HG03342 (cell line): ENCODE data around the gene GRK2.
A peak's percentile ranks its signal among the peaks of the same experiment; 100 is the strongest.
"Not testable (repeated sequence)": the region's sequence is repeated elsewhere in the genome, so short reads cannot be mapped to it uniquely, and the experiment has no call there.

Experiments
- ATAC-seq: cut with Tn5 transposase; IDR thresholded peaks from one replicate; pipeline ENCODE4 v1.9.1; 2021; ENCODE audit warnings: mild to moderate bottlenecking, moderate library complexity; ENCODE audit not compliant: unreplicated experiment

Gene GRK2

DNA sequence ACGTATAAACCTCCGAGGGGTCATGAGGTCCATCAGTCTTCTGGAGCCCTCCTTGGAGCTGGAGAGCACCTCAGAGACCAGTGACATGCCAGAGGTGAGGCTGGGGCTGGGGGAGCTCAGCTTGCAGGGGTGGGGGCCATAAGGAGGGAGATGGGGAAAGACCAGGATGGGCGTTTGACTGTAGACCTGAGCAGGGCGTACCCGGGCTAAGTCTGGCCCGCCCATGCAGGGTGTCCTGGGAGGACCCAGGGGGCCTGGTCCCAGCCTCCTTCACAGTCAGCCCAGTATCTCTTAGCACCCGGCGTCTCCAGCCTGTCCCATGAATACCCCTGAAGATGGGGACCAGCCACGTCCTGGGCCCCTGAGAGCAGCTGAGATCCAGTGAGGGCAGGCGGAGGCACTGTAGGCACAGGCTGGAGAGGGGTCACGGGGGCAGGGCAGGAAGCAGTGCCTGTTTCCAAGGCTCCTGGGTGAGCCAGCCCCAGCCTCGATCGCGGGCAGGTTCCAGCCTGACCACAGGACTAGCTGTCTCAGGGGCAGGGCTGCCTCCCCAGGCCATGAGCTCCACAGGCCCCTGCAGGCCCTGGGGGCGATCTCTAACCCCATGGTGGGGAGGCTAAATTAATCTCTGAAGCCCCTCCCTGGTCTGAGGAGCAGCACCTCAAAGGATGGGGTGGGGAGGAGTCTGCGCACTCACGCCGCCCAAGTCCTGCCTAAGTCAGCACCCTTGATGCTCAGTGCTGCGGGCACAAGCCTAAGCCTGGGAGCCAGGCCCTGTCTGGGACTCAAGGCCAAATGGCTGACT, 44.2 kb downstream of the GRK2 start:
- ATAC-seq: no peak

DNA sequence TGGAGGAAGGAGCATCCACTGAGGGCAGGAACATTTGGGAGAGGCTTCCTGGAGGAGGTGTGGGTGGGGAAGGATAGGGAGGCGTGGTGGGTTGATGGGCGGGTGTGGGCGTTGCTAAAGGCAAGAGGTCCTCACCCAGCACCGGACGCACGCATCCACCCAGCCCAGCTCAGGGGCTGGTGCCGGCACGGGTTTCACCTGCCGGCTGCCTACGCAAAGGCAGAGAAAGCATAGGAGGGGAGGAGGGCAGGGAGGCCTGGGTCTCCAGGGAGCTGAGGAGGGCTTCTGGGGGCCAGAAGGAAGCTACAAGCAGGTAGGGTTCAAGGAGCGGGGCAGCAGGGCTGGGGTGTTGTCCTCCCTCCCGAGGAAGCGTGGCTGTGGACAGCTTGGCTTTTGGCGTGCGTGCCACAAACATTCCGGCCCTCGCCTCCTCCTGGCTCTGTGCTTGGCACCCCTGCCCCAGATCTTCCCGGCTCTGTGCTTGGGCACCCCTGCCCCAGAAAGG, 44.8 kb downstream of the GRK2 start:
- ATAC-seq: no peak

DNA sequence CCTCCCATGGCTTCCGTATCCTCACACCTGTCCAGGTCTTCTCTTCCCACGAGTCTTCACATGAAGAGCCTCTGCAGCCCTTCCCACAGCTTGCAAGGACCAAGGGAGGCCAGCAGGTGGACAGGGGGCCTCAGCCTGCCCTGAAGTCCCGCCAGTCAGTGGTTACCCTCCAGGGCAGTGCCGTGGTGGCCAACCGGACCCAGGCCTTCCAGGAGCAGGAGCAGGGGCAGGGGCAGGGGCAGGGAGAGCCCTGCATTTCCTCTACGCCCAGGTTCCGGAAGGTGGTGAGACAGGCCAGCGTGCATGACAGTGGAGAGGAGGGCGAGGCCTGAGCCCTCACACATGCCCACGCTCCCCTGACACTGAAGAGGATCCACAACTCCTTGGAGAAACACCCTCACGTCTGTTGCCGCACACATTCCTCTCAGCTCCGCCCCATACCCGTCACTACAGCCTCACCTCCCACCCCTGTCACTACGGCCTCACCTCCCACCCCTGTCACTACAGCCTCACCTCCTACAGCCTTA, 45.3 kb downstream of the GRK2 start:
- ATAC-seq: no peak

DNA sequence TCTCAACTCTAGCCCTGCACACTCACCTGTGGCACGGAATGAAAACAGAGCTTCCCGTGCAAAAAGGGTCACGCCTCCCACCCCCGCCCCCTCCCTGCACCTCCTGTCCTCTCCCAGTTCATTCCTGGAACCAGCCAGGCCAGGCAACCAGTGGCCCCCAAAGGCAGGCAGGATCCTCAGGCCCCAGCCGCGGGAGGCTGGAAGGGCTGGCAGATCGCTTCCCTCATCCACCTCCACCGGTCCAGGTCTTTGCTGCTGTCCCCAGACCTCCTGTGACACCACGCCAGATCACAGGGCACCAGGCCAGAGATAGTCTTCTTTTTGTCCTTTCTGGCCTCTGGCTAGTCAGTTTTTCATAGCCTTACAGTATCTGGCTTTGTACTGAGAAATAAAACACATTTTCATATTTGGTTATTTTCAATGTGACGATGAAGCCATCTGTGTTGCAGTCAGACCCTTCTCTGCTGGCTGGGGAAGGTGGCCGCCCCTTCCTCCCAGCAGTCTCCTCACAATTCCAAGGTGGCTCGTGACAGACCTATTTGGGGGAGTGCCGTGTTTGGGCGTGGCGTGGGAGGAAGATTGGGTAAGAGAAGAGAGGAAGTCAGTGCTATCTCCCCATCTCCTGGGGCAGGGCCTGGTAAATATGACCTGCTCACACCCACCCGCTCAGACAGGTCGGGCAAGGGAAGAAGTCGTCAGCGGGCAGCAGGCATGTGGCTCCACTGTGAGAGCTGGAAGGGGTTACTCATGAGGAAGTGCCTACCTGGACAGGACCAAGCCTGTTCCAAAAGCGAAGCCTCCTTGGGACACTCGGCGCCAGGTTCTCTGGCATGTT, 46.1 kb downstream of the GRK2 start:
- ATAC-seq: no peak

DNA sequence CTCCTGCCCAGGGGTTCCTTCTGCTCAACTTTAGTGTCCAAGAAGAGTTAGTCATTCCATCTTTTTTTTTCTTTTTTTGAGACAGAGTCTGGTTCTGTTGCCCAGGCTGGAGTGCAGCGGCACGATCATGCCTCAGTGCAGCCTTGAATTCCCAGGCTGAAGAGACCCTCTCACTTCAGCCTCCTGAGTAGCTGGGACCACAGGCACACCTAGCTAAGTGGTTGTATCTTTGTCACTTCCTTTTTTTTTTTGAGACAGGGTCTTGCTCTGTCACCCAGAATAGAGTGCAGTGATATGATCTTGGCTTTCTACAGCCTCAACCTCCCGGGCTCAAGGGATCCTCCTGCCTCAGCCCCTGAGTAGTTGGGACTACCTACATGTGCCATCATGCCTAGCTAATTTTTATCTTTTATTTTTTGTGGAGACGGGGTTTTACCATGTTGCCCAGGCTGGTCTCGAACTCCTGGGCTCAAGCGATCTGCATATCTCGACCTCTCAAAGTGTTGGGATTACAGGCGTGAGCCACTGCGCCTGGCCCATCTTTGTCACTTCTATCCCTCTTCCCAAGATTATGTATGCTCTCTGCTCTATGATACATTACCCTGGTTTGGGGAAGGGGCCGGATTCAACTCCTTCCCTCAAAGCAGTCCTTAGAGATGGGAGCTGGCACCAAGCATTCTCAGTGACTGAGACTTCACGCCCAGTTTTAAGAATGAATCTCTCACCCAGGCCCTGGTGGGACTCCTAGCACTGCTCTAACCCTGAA, 47.0 kb downstream of the GRK2 start:
- no peak for ATAC-seq

DNA sequence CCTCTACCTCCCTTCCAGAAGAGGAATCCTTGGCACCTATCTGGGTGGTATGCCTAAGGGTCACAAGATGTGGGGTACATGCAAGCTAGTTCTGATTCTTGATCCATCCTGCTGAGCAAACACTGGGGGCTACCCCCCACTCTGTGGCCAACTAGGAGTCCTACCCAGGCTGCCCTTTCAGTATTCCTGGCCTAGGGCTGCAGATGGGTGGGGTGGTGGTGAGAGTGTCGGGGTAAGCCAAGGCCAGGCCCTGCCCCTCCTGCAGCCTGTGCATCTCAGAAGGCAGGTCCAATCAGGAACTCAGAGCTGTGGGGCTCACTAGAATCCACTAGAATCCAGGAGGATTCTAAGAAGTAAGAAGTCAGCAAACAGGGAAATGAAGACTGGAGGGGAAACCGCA, 47.9 kb downstream of the GRK2 start:
- no peak for ATAC-seq

DNA sequence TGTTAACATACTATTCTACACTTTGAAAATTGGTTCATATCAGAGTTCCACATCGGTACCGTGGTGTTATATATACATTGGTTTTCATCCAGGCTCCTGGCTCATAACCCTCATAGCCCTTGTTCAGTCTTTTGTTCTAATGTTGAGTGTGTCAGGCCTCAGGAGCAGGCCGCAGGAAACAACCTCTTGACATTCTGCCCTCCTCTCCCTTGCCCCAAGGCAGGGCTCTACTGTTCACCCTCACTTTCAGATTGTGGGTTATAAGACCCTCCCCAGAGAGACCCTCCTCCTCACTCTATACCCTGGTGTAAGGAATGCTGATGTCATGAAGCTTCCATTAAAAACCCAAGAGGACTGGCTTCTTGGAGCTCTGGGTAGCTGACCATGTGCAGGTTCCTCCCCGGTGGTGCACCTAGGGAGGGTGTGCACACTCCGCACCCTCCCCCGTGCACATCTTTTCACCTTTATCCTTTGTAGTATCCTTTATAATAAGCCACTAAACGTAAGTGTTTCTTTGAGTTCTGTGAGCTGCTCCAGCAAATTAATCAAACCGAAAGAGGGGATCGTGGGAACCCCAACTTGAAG, 49.1 kb downstream of the GRK2 start:
- no peak for ATAC-seq

DNA sequence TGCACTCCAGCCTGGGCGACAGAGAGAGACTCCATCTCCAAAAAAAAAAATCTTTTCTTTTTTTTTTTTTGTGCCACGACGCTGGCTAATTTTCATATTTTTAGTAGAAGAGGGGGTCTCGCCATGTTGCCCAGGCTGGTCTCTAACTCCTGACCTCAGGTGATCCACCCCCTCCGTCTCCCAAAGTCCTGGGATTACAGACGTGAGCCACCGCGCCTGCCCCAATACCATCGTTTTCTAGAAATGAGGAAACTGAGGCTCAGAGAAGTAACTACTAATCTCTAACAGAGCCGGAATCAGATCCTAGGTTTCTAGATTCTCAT, 50.6 kb downstream of the GRK2 start:
- no peak for ATAC-seq

DNA sequence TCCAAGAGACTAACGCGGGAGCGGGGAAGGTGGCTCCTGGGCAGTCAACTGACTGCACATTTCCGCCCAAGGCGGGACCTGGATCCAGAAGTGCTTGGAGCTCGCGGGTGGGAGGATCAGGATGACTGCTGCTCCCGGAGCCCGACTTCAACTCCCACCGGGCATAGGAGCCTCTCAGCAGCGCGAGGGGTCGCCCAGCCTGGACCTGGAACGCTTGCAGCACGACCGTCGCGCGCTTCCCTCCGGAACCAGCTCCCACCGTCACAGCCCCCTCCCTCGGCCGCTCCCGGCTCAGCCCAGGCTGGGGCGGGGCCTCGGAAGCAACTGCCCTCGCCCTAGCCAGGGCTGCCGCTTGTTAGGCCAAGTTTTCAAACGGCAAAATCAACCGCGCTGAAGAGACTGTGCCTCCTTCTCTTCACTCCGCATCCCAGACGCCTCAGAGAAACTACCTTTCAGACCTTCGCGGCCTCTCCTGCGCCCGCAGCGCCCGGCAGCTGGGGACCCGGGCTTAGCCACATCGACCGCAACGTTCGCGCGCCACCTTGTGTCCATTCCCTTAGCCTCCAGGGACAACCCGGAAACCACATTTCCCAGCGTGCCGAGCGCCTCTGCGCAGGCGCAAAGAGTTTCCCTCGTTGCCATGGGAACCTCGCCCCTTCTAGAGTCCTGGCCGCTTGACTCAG, 51.1 kb downstream of the GRK2 start:
- peak; percentile 81 for ATAC-seq

DNA sequence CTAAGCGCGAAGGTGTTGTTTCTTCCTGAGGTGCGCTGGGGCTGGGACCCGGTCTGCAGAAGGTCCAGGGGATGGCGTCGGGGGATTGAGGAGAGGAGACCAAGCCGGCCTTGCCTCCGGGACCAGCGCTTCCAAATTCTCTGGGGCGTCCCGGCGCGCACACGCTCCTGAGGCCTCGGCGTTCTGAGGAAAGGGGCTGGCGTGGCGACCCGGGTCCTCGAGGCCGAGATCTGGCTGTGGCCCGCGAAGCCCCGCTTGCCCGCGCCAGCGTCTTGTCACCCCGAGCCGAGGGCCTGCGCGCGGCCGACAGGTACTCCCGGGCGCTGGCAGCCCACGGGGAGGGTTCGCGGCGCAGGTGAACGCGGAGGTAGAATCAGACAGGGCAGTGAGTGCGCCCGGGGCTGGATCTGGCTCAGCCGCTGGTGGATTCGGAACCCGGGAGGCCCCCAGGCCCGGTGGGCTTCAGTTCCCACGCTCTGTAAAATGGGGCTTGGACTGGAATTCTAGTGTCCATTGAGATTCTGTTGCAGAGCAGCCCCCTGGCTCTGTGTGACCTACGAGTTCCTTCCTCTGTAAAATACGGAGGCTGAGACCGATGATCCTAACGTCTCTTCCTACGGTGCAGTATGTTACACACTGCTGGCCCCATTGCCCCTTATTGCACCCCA, 51.7 kb downstream of the GRK2 start:
- ATAC-seq: no peak

DNA sequence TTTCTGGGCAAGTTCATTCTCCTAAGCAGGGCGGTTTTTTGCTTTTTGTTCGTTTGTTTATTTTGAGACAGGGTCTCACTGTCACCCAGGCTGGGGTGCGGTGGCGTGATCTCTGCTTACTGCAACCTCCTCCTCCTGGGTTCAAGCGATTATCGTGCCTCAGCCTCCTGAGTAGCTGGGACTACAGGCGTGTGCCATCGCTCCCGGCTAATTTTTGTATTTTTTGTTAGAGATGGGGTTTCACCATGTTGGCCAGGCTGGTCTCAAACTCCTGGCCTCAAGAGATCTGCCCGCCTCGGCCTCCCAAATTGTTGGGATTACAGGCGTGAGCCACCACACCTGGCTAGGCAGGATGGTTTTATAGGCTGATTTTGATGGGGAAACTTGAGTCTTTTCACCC, 52.6 kb downstream of the GRK2 start:
- not testable (repeated sequence) for ATAC-seq

DNA sequence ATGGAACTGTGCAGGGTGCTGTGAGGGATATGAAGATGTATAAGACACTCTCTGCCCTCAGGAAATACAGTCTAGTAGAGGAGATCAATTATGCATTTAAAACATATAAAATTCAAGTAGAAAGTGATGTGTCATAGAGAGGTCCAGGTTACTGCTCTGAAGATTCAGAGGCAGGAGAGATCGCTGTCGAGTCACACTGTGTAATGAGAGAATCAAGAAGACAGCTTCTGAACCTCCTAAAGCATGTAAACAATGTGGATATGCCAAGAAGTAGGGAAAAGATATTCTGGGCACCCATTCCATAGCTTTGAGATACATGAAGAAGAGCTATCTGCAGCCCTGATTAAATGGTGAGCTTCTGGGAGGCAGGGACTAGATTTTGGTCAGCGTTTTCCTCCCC, 53.7 kb downstream of the GRK2 start:
- ATAC-seq: no peak

DNA sequence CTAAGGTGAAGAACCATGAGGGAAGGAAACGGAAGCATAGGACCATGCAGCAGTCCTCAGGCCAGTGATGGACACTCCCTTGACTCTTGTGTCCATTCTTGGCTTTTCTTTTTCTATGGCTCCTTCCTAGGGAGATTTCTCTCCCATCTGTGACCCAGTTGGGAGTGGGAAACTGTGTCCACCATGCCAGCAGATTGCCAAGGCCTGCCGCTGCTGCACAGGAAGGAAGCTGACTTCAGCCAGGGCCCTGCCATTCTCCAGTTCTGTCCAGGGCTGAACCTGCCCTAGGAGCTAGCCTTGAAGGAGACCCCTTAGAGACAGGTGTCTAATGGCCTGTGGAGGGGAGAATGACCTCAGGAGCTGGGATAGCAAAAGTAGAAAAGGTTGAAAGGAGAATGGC, 54.4 kb downstream of the GRK2 start:
- no peak for ATAC-seq

DNA sequence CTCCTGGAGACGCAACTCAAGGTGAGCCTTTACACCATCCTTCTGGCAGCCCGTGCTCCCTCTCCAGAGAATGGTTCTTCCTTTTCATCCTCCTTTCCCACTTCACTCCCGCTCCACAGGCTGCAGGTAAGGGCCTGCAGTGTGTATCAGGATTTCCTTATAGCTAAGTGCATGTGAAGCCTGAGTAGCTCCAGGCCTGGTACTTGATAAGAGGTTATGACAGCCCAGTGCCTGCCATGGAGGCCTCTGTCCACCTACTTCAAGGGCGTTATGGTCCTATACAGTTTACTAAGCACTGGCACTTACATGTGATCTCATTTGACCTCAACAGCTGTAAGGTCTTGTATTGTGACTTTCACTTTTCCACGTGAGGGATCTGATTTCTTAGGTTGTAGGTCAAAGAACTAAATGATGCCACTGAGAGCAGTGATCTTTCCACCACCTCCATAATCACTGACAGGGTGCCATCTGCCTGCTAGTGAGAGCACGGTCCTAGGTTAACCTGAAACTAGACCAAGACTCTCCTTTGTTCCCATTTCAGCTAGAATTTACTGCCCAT, 55.1 kb downstream of the GRK2 start:
- ATAC-seq: no peak

DNA sequence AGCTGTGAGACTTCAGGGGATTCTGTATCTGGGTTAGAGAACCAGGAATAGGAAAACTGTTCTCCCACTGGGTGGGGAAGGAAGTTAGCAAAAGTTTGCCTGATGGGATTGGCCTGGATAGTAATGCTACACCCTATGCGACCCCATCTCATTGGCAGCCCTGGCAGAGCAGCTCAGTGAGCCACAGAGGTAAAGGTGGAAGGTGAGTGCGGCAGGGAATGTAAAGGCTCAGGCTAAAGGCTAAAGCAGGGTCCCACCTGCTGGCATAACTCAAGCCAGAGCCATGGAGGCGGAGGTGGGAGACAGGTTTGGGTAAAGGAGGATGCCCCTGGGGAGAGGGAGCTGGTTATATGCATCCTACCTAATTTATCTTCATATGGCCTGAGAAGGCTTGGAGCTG, 55.8 kb downstream of the GRK2 start:
- ATAC-seq: no peak

DNA sequence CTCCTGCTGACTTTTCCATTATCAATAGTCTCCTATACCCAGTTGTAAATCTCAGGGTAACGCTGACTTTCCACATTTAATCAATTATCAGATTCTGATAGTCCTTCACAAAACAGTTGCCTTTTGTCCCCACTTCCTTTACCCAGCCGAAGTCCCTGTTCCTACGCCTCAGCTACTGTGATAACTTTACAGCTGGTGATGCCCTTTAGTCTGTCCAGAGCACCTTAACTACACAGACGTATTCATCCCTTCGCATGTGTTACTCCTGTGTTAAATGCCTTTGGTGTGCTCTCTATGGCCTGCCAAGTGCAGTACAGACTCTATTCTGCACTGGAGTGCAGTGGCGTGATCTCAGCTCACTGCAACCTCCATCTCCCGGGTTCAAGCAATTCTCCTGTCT, 57.3 kb downstream of the GRK2 start:
- ATAC-seq: no peak

DNA sequence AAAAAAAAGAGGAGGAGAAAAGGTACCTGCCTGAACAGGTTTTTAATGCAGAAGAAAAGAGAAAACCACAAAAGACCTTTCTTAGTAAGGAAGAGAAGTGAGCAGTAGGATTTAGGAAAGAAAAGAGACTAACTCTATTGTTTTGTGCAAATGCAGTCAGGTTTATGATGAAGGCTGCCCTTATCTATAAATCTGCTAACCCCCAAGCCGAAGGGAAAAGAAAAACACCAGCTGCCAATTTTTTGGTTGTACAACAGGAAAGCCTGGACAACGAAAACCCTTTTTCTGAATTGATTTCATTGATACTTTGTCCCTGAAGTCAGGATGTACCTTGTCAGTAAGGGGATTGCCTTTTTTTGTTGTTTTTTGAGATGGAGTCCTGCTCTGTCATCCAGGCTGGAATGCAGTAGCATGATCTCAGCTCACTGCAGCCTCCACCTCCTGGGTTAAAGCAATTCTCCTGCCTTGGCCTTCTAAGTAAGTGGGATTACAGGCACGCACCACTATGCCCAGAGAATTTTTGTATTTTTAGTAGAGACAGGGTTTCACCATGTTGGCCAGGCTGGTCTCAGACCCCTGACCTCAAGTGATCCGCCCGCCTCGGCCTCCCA, 65.9 kb downstream of the GRK2 start:
- no peak for ATAC-seq
